Muscle of leg (tissue), 11 donors: ENCODE measurements around the gene SARNP. TPM values are rescaled to one million over a fixed set of nuclear protein-coding genes. Genes with fewer than 3 reads are reported as not detected.
A peak's percentile ranks its signal among the peaks of the same experiment; 100 is the strongest.

Source experiments
- DNase-seq: peaks from one replicate; pipeline ENCODE4 v3.0.0; 2013
- H3K27ac ChIP-seq: one replicate; pipeline ENCODE4 v1.5.1; 2013; ENCODE audit warnings: mild to moderate bottlenecking, low read length, control low read depth
- H3K27me3 ChIP-seq: one replicate; pipeline ENCODE4 v1.6.1; 2013; ENCODE audit warnings: low read length; ENCODE audit not compliant: control insufficient read depth, insufficient read depth
- H3K36me3 ChIP-seq: one replicate; pipeline ENCODE4 v1.6.1; 2013; ENCODE audit warnings: low read length; ENCODE audit not compliant: control insufficient read depth, insufficient read depth
- H3K4me1 ChIP-seq: one replicate; pipeline ENCODE4 v1.6.1; 2013; ENCODE audit warnings: low read length; ENCODE audit not compliant: control insufficient read depth, insufficient read depth
- H3K4me3 ChIP-seq: one replicate; pipeline ENCODE4 v1.5.1; 2013; ENCODE audit warnings: low read length, control low read depth
- H3K9me3 ChIP-seq: replicated peaks from 2 replicates; pipeline ENCODE4 v1.6.1; 2013; ENCODE audit warnings: low read depth, low read length; ENCODE audit not compliant: control insufficient read depth
- WGBS: methylation state at CpG from one replicate; pipeline ENCODE4 v1.1.5; 2013; ENCODE audit warnings: missing lambda C conversion rate; ENCODE audit not compliant: insufficient coverage; 5-methylcytosine and 5-hydroxymethylcytosine counted together
- polyA plus RNA-seq, 8 donors: library from polyadenylated mRNA; unstranded; fragments of 120-200 nt; gene quantifications; one replicate each; pipeline versions ENCODE4 v1.2.1 to v1.2.3, GENCODE V29; 2013; ENCODE audit warnings: inconsistent platforms in 1 of 8, low replicate concordance in 1 of 8; ENCODE audit not compliant: insufficient read length in 8 of 8, insufficient read depth in 1 of 8
- total RNA-seq: library from RNA; stranded (reverse); fragments of 120-200 nt; gene quantifications from one replicate; pipeline ENCODE4 v1.2.4, GENCODE V29; 2013

SARNP gene
- total and polyA plus RNA-seq, 9 donors, result 66.6 to 104 (median 81.6) TPM

DNA sequence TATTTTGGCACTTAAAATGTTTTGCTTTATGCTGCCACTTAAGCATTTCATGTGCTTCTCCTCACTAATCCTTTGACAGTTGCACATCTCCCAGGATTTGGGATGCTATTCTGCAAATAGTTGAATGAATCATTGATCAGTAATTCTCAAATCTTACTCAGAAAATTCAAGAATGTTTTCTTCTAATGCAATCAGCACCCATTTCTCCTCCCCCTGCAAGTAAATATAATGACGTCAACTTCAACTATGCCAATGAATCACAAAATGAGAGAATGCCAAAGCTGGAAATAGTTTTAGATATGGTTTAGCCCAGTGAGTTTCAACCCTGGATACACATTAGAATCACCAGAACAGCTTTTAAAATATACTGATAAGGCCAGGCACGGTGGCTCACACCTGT lies 103.8 kb downstream of the SARNP start:
- Histone ChIP-seq H3K27me3 (peaks cover 6% of the 10 kb centered on the region), H3K4me1 (peaks cover 53% of the 10 kb centered on the region), H3K36me3 (peaks cover 4% of the 10 kb centered on the region), H3K27ac (no peak overlapping the region), H3K4me3 (no peak overlapping the region), H3K9me3 (no peaks in the 10 kb centered on the region)
- 100% methylated on average over 1 of the region's 2 CpGs for WGBS
- no peak for DNase-seq

GRCh38 chr12:55712700-55713415 lies 104.7 kb downstream of the SARNP start:
- H3K36me3 ChIP-seq, result no peaks in the 10 kb centered on the region
- DNase-seq, result no peak
- no CpG with 5 or more reads among the region's 1 CpG for WGBS
- H3K4me1 ChIP-seq, result peaks cover 52% of the 10 kb centered on the region
- H3K4me3 ChIP-seq, result no peak overlapping the region
- H3K27me3 ChIP-seq, result peaks cover 8% of the 10 kb centered on the region
- no peaks in the 10 kb centered on the region for H3K9me3 ChIP-seq
- peak overlapping the region; percentile 74 for H3K27ac ChIP-seq

GRCh38 chr12:55711786-55712553 lies 105.6 kb downstream of the SARNP start:
- Histone ChIP-seq H3K4me1 (peaks cover 48% of the 10 kb centered on the region), H3K27me3 (peaks cover 14% of the 10 kb centered on the region), H3K9me3 (no peaks in the 10 kb centered on the region), H3K36me3 (no peaks in the 10 kb centered on the region), H3K27ac (peak overlapping the region; percentile 74), H3K4me3 (peak overlapping the region; percentile 29)
- WGBS, result 32% methylated on average over 4 of the region's 4 CpGs
- DNase-seq, result peak; percentile 78

GRCh38 chr12:55708695-55709233 lies 108.8 kb downstream of the SARNP start:
- peak overlapping the region; percentile 86 for H3K4me3 ChIP-seq
- no CpG with 5 or more reads among the region's 3 CpGs for whole genome bisulfite sequencing
- no peaks in the 10 kb centered on the region for H3K9me3 ChIP-seq
- peaks cover 61% of the 10 kb centered on the region for H3K4me1 ChIP-seq
- H3K36me3 ChIP-seq, result no peaks in the 10 kb centered on the region
- H3K27me3 ChIP-seq, result peaks cover 16% of the 10 kb centered on the region
- H3K27ac ChIP-seq, result peak overlapping the region; percentile 77
- DNase-seq, result peak; percentile 60

DNA sequence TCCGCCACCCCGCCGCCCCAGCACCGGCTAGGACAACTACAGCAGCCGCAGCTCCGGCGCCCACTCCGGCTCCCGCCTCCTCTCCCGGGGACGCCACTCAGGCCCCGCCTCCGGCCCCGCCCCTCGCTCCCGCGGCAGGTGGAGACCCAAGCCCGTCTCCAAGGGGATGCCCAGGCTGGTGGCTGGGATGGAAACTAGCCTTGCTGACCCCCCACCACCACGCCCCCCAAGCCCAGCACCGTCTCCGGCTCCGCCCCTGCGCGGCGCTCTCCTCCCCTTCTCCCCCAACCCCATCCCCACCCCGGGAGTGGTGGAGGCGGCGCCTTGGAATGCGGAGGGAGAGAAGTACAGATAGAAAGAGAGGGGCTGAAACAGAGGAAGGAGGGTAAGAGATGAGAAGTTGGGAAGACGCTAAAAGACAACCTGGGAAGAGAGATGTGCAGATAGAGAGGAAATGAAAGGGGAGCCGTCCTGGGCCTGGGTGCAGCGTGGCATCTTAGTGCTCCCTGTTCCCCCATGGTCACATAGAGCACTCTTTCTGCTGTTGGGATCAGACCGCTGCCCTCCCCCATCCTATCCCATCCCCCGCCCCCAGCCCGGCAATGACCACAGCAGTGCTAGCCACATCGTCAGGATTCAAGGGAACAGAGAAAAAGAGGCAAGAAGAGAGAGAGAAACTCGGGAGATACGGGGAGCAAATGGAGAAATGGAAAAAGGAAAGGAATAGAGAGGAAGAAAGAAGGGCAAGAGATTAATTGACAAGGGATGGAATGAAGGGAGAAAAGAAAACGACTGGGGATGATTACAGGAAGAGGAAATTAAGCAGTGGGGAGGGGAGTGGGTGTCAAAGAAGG lies 109.5 kb downstream of the SARNP start, which contains the start of gene ITGA7:
ITGA7 (minus strand) TSS at position 64 of the 854 bp plus-strand sequence. CDS start 222 bp downstream, outside the sequence.
- DNase-seq, result peak; percentile 85
- Histone ChIP-seq H3K4me3 (peak within 1 kb of the TSS; percentile 86), H3K27ac (peak within 1 kb of the TSS; percentile 94), H3K27me3 (peaks cover 16% of the 10 kb centered on the region), H3K36me3 (no peaks in the 10 kb centered on the region), H3K9me3 (no peaks in the 10 kb centered on the region), H3K4me1 (peaks cover 66% of the 10 kb centered on the region)
- 0% methylated on average over 18 of the region's 39 CpGs for WGBS

Other genes with a start within 250 kb of the SARNP start
- gene OR2AP1, start 245.3 kb downstream of the SARNP start, total RNA-seq, result not detected
- gene OR2AP1, start 245.3 kb downstream of the SARNP start, polyA plus RNA-seq, result not detected
- gene OR10P1, start 180.8 kb downstream of the SARNP start, total RNA-seq, result not detected
- under 1 TPM in 1 of 8 donors, not detected in 7; 0.34 TPM for gene OR10P1, start 180.8 kb downstream of the SARNP start, polyA plus RNA-seq
- gene ITGA7, start 109.8 kb downstream of the SARNP start, total RNA-seq, result 255 TPM
- gene ITGA7, start 109.8 kb downstream of the SARNP start, polyA plus RNA-seq, result 100 to 1,000 TPM; 195 to 461 (median 377) TPM
- 135 TPM for gene BLOC1S1, start 101.7 kb downstream of the SARNP start, total RNA-seq
- 100 to 1,000 TPM in 7 of 8 donors, 10 to 100 TPM in 1; 97.2 to 133 (median 115) TPM for gene BLOC1S1, start 101.7 kb downstream of the SARNP start, polyA plus RNA-seq
- gene RDH5, start 97.3 kb downstream of the SARNP start, total RNA-seq, result 22.0 TPM
- 10 to 100 TPM in 6 of 8 donors, 1 to 10 TPM in 2; 8.6 to 45.9 (median 17.9) TPM for gene RDH5, start 97.3 kb downstream of the SARNP start, polyA plus RNA-seq
- gene CD63, start 88.7 kb downstream of the SARNP start, total RNA-seq, result 905 TPM
- 100 to 1,000 TPM; 751 to 916 (median 844) TPM for gene CD63, start 88.7 kb downstream of the SARNP start, polyA plus RNA-seq
- gene GDF11, start 74.6 kb downstream of the SARNP start, total RNA-seq, result 4.5 TPM
- 10 to 100 TPM in 6 of 8 donors, 1 to 10 TPM in 2; 8.3 to 12.4 (median 10.7) TPM for gene GDF11, start 74.6 kb downstream of the SARNP start, polyA plus RNA-seq
- gene ORMDL2, start 317 bp upstream of the SARNP start, total RNA-seq, result 17.0 TPM
- gene ORMDL2, start 317 bp upstream of the SARNP start, polyA plus RNA-seq, result 10 to 100 TPM; 13.5 to 19.3 (median 17.4) TPM
- 25.1 TPM for gene DNAJC14, start 11.9 kb upstream of the SARNP start, total RNA-seq
- gene DNAJC14, start 11.9 kb upstream of the SARNP start, polyA plus RNA-seq, result 10 to 100 TPM; 17.3 to 25.9 (median 23.3) TPM
- 2.7 TPM for gene MMP19, start 25.2 kb upstream of the SARNP start, total RNA-seq
- 1 to 10 TPM; 1.0 to 2.9 (median 1.9) TPM for gene MMP19, start 25.2 kb upstream of the SARNP start, polyA plus RNA-seq
- 22.2 TPM for gene PYM1, start 110.2 kb upstream of the SARNP start, total RNA-seq
- gene PYM1, start 110.2 kb upstream of the SARNP start, polyA plus RNA-seq, result 10 to 100 TPM; 22.1 to 26.8 (median 23.8) TPM
- gene DGKA, start 113.4 kb upstream of the SARNP start, total RNA-seq, result 13.3 TPM
- gene DGKA, start 113.4 kb upstream of the SARNP start, polyA plus RNA-seq, result 10 to 100 TPM; 10.8 to 29.6 (median 15.7) TPM
- 0.62 TPM for gene PMEL, start 148.3 kb upstream of the SARNP start, total RNA-seq
- 10 to 100 TPM in 1 of 8 donors, 1 to 10 TPM in 6, under 1 TPM in 1; 0.72 to 16.2 (median 1.3) TPM for gene PMEL, start 148.3 kb upstream of the SARNP start, polyA plus RNA-seq
- 20.8 TPM for gene CDK2, start 149.1 kb upstream of the SARNP start, total RNA-seq
- gene CDK2, start 149.1 kb upstream of the SARNP start, polyA plus RNA-seq, result 10 to 100 TPM; 24.9 to 34.4 (median 31.4) TPM
- 62.1 TPM for gene RAB5B, start 156.4 kb upstream of the SARNP start, total RNA-seq
- 100 to 1,000 TPM; 108 to 116 (median 113) TPM for gene RAB5B, start 156.4 kb upstream of the SARNP start, polyA plus RNA-seq
- 19.3 TPM for gene SUOX, start 179.6 kb upstream of the SARNP start, total RNA-seq
- gene SUOX, start 179.6 kb upstream of the SARNP start, polyA plus RNA-seq, result 10 to 100 TPM; 13.1 to 18.0 (median 14.5) TPM
- 2.2 TPM for gene IKZF4, start 203.3 kb upstream of the SARNP start, total RNA-seq
- gene IKZF4, start 203.3 kb upstream of the SARNP start, polyA plus RNA-seq, result 1 to 10 TPM; 5.0 to 8.7 (median 7.1) TPM
- gene RPS26, start 224.2 kb upstream of the SARNP start, total RNA-seq, result 255 TPM
- 100 to 1,000 TPM in 5 of 8 donors, 10 to 100 TPM in 3; 84.2 to 522 (median 202) TPM for gene RPS26, start 224.2 kb upstream of the SARNP start, polyA plus RNA-seq